ENCODE measurements around the gene TBC1D7.

TBC1D7 gene

GRCh38 chr6:13263669-13264068 is 64.7 kb downstream of the TBC1D7 start:
- no peak for DNase-seq

GRCh38 chr6:13262302-13263230 is 65.8 kb downstream of the TBC1D7 start:
- no peak for DNase-seq

- DNase-seq, result peak in 1 of 2 donors; percentile 64
Measured at GRCh38 chr6:13261464-13261994, 66.8 kb downstream of the TBC1D7 start.

GRCh38 chr6:13260831-13261230 is 67.5 kb downstream of the TBC1D7 start:
- DNase-seq, result peak in 1 of 2 donors; percentile 36

GRCh38 chr6:13260101-13260598 is 68.2 kb downstream of the TBC1D7 start:
- no peak for DNase-seq

GRCh38 chr6:13259393-13259792 is 68.9 kb downstream of the TBC1D7 start:
- no peak for DNase-seq

GRCh38 chr6:13256266-13257001 is 71.9 kb downstream of the TBC1D7 start:
- DNase-seq, result no peak
